HG02678 (cell line): ENCODE results near the gene GPR148.

Experiments used
- ATAC-seq: cut with Tn5 transposase; IDR thresholded peaks from one replicate; pipeline ENCODE4 v1.9.1; 2021; ENCODE audit warnings: mild to moderate bottlenecking, moderate library complexity; ENCODE audit not compliant: unreplicated experiment

Gene GPR148

GRCh38 chr2:130749078-130749477 is 20.2 kb downstream of the GPR148 start:
- ATAC-seq = no peak

- no peak for ATAC-seq
Observed at GRCh38 chr2:130749641-130750040, 20.8 kb downstream of the GPR148 start.

GRCh38 chr2:130754811-130755210 is 25.9 kb downstream of the GPR148 start:
- ATAC-seq = no peak

GRCh38 chr2:130755256-130756052 is 26.6 kb downstream of the GPR148 start, which contains the start of gene AMER3:
Gene AMER3 (plus strand): TSS chr2:130755540. CDS start chr2:130762073, 6,533 bp downstream.
- ATAC-seq = no peak

GRCh38 chr2:130756053-130756873 is 27.4 kb downstream of the GPR148 start:
- no peak for ATAC-seq

- no peak for ATAC-seq
Observed at GRCh38 chr2:130756874-130757668, 28.2 kb downstream of the GPR148 start.

- no peak for ATAC-seq
Observed at GRCh38 chr2:130759906-130760753, 31.3 kb downstream of the GPR148 start.

GRCh38 chr2:130760754-130761751 is 32.2 kb downstream of the GPR148 start:
- ATAC-seq = no peak

GRCh38 chr2:130762031-130762909 is 33.4 kb downstream of the GPR148 start:
- no peak for ATAC-seq

GRCh38 chr2:130762910-130763385 is 34.1 kb downstream of the GPR148 start:
- no peak for ATAC-seq

GRCh38 chr2:130763405-130763804 is 34.5 kb downstream of the GPR148 start:
- ATAC-seq = no peak

GRCh38 chr2:130764035-130764820 is 35.4 kb downstream of the GPR148 start:
- no peak for ATAC-seq

- no peak for ATAC-seq
Observed at GRCh38 chr2:130764821-130765115, 35.9 kb downstream of the GPR148 start.

- ATAC-seq = no peak
Observed at GRCh38 chr2:130765464-130765863, 36.6 kb downstream of the GPR148 start.

- no peak for ATAC-seq
Observed at GRCh38 chr2:130766037-130766436, 37.2 kb downstream of the GPR148 start.

- no peak for ATAC-seq
Observed at GRCh38 chr2:130766711-130767407, 38.0 kb downstream of the GPR148 start.

- ATAC-seq = no peak
Observed at GRCh38 chr2:130767408-130767775, 38.5 kb downstream of the GPR148 start.
